NT2/D1 (cell line): ENCODE results near the gene OSBPL10.

Source experiments
- SUZ12 ChIP-seq: IDR thresholded peaks from 2 replicates; pipeline ENCODE4 v1.6.1; 2011; ENCODE audit not compliant: insufficient read length, insufficient read depth; ENCODE audit errors: extremely low read depth
- ZNF274 ChIP-seq: IDR thresholded peaks from 2 replicates; pipeline ENCODE4 v1.6.1; 2011; ENCODE audit warnings: mild to moderate bottlenecking, low read depth, low read length

DNA sequence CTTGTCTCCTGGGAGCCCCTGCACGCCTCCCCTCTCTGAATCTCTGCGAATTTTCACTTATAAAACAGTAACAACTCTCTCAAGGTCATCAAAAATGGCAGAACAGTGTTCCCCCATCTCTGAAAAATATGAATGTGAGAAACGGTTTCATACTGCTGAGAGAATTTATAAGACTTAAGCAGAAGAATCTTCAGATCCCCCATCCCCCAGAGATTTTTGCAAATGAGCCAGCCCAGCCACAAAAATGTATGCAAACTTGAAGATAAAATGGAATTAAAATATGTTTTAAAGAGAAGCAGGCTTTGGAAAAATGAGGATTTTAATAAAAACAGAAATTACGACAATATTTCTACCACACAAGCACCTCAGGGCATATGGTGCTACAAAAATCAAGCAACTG, 275.3 kb downstream of the OSBPL10 start:
- TF ChIP-seq ZNF274 (no peak), SUZ12 (no peak)
